Middle frontal gyrus (tissue), 1 donor: ENCODE data around the gene PTPRN2.
"Not testable (repeated sequence)": the region's sequence is repeated elsewhere in the genome, so short reads cannot be mapped to it uniquely, and the experiment has no call there.

Source experiments
- DNase-seq: peaks from one replicate; pipeline ENCODE4 v3.0.0-alpha.2; 2015; ENCODE audit warnings: low spot score; ENCODE audit errors: extremely low spot score

PTPRN2 gene

DNA sequence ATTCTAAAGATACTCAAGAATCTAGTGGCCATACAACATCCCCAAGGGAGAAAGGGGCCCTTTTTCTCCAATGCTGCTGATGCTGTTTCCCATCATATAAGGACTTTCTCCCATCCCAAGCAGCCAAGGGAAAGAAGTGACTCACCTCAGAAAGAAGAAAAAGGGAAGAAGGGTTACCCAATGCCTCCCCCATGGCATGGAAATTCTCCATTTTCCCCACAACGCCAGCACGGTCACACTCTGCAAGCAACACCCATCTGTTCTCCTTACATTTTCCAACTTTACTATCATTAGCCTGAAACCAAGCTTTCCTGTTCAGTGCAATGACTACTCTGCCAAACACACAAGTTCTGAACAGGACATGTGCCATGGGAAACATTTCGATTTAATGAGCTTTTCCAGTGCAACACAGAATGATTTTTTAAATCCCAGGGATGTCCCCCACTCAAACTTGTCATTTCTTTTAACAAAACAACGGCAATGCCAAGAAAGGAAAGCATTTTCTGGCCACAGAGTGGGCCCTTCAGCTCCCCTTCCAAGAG, 67.9 kb downstream of the PTPRN2 start:
- no peak for DNase-seq

DNA sequence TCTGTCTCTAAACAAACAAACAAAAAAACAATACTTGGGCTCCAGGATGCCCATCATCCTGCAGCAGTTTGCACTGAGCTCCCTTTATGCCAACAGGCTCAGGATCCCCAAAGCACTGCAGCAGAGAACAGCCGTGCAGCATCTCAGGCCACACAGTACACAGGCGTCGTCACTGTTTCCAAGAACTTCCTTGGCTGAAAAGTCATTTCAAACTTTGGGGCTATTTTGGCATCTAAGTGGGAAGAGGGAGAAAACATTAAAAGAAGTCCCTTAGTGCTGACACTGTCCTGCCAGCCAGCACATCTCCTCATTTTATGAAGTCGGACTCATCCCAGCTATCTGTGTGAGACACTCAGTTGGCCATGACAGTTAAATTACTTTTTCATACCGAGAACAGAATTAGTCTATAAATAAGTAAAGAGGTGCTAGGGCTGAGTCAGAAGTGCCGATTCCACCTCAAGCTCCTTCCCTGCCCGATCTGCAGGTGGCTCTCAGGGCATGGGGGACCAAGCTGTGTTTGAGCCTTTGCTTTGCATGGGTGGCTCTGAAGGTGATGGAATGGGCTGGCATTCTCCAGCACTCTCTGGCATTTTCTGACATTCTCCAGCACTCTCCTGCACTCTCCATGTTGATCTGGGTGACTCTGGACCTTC, 68.5 kb downstream of the PTPRN2 start:
- DNase-seq = no peak

- no peak for DNase-seq
These were observed 70.1 kb downstream of the PTPRN2 start for GRCh38 chr7:158517571-158517970.

GRCh38 chr7:158517072-158517471, 70.6 kb downstream of the PTPRN2 start:
- DNase-seq = no peak

- DNase-seq = no peak
These were observed 71.1 kb downstream of the PTPRN2 start for GRCh38 chr7:158516524-158516923.

- DNase-seq = no peak
These were observed 74.8 kb downstream of the PTPRN2 start for GRCh38 chr7:158512869-158513268.

GRCh38 chr7:158512042-158512441, 75.6 kb downstream of the PTPRN2 start:
- DNase-seq = no peak

DNA sequence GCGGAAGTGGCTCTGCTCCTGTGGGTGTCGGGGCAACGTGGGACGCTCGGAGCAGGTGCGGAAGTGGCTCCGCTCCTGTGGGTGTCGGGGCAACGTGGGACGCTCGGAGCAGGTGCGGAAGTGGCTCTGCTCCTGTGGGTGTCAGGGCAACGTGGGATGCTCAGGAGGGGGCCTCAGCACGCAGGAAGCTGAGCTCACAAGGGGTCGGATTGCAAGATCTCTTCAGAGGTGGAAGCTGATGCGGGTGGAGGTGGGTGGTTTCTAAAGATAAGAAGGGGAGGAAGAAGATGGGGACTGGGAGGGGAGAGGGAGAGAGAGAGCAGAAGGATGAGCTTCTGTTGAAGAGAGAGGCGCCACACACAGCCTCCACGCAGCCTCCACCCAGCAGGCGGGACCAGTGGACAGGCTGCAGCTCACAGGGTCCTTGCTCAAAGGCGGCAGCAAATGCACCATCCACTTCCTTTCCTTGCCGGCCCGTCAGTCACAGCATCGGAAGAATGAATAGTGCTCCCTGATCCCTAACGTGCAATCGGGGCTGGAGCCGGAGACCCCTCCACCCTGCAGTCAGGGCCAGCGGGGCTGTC, 78.7 kb downstream of the PTPRN2 start:
- no peak for DNase-seq

DNA sequence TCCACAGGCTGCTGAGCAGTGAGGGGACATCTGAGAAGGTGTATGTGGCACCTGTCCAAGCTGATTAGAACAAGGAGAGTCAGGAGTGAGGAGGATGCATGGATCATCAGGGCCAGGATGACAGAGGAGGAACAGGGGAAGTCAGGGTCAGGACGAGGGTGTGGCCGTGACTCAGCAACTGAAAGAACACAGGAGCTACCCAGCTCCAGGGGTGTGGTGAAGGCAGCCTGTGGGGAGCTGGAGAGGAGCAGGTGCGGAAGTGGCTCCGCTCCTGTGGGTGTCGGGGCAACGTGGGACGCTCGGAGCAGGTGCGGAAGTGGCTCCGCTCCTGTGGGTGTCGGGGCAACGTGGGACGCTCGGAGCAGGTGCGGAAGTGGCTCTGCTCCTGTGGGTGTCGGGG, 79.3 kb downstream of the PTPRN2 start:
- not testable (repeated sequence) for DNase-seq

GRCh38 chr7:158507917-158508316, 79.7 kb downstream of the PTPRN2 start:
- DNase-seq = no peak

DNA sequence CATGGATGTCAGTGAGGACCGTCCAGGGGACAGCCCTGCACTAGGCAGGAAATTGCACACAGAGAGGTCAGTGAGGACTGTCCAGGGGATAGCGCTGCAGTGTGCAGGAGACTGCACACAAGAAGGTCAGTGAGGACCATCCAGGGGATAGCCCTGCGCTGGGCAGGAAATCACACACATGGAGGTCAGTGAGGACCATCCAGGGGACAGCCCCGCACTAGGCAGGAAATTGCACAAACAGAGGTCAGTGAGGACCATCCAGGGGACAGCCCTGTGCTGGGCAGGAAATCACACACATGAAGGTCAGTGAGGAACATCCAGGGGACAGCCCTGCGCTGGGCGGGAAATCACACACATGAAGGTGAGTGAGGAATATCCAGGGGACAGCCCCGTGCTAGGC, 80.4 kb downstream of the PTPRN2 start:
- not testable (repeated sequence) for DNase-seq

DNA sequence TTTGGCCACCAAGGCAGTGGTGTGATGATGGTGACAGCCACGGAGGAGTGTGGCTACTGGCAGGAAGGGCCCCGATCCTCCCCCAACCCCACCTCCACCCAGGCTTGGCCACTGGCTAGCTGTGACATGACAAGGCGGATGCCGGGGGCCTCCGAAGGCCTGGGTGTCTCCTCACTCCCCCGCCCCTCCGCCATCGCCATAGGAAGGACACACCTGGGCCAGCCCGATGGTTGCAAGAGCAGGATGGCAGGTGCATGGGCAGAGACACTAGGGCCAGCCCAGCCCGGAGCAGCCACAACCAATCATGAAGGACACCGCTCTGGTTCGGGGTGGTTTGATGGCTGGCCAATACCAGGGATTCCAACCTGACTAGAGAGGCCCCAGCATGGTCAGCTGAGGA, 81.0 kb downstream of the PTPRN2 start:
- DNase-seq = no peak

DNA sequence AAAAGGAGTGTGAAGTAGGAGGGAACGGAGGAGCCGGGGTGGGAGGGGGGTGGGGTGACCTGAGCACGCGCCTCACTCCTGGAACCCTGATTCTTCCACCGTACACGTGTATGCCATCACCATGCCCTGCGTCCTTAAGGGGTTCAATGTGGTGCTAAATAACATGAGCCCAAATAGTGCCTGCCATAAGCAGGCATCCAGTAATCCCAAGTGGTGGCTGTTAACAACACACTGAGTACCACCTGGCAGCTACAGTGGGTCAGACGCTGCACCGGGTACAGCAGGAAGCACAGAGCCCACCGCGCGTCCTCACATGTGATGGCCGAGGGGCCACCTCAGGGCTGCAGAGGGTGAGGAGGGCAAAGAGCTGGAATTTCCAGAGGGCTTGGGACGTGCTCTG, 81.9 kb downstream of the PTPRN2 start:
- DNase-seq = no peak

- DNase-seq = no peak
These were observed 85.4 kb downstream of the PTPRN2 start for GRCh38 chr7:158502068-158502750.

DNA sequence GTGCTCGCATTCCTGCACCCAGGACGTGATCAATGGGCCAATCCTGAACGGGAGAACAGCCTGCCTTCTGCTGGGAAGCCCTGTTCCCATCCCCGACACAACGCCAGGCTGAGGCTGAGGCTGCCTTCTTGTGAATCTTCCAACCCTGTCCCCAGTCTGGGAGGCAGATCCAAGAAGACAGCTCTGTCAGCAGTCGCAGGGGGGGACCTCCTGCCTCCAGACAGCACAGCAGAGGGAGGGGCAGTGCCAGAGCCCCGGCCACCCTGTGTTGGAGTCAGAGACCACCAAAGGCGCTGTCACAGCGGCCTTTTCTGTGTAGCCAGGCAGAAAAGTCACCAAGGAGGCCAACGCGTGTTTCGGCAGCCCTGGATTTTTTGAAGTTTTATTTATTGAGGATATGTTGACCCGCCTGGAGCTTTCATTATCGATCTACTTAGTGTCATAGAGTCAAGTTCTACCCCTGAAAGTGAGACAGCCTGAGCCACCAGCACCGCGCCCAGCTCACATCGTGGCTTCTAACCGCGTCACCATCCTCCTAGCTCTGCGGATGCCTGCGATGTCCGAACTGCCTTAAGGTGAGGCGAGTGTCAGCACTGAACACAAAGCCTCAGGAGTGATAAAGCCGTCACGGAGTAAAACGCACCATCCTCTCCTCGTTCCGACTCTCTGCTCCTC, 86.1 kb downstream of the PTPRN2 start:
- DNase-seq = no peak

- DNase-seq = no peak
These were observed 87.0 kb downstream of the PTPRN2 start for GRCh38 chr7:158500651-158501052.

GRCh38 chr7:158499082-158499455, 88.6 kb downstream of the PTPRN2 start:
- DNase-seq = no peak

GRCh38 chr7:158498443-158499081, 89.1 kb downstream of the PTPRN2 start:
- no peak for DNase-seq

GRCh38 chr7:158497627-158498026, 90.0 kb downstream of the PTPRN2 start:
- no peak for DNase-seq

- DNase-seq = no peak
These were observed 91.8 kb downstream of the PTPRN2 start for GRCh38 chr7:158495786-158496185.

DNA sequence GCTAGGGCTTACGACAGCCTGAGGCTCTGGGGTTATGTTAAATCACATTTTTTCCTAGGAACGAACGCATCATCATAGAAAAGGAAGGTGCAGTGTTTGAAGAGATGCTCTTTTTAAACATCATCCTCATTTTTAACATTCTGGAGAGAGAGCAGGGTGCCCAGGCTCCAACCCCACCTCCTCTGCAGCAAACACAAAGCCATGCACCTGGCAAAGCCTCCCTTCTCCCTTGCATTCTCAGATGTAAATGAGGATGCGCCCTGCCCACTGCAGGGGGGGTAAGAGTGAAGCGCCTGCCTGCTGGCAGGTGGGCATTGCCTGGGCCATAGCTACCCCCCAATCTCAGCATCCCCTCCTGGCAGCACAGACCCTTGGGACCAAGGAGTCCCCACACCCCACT, 92.4 kb downstream of the PTPRN2 start:
- no peak for DNase-seq

GRCh38 chr7:158494643-158495042, 93.0 kb downstream of the PTPRN2 start:
- DNase-seq = no peak
